ENCODE measurements around the gene MTG2. TPM values are rescaled to one million over a fixed set of nuclear protein-coding genes. Genes with fewer than 3 reads are reported as not detected.

The MTG2 gene
- total and polyA plus RNA-seq, 10 of the 15 experiments (the other 5 are each of a cell fraction or from before 2014, with no cell fraction given), result 6.2 to 52.4 (median 34.3) TPM

DNA sequence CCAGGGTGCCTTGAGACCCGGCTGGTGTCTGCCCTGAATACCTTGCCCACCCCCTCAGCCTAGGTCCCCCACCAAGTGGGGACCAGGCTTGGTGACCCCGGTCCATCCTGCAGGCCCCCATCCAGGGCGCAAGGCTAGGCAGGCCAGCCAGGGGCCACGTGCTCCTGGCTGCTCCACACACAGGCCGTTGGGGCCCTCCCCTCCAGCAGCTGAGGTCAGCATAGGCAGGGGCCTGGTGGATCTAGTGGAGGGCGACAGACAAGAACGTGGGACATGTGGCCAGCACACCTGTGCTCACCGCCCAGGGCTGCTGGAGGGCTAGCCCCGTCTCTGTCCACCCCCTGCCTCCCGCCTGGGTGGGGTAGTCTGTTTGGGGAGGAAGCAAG, 44.8 kb downstream of the MTG2 start:
- Histone ChIP-seq H3K27me3 (replicated peaks in 1 of 2; ENCODE audit: control insufficient read depth in 2 of 2, insufficient read depth in 2 of 2, low read length in 1 of 2) (no peaks in the 10 kb centered on the region; a peak in 2 of 4 replicates), H3K9me3 (replicated peaks; ENCODE audit: control insufficient read depth, insufficient read depth, low read length) (no peaks in the 10 kb centered on the region; the same call in 2 of the 3 replicates), H3K4me1 (ENCODE audit: control insufficient read depth, insufficient read depth, low read length) (no peaks in the 10 kb centered on the region), H2AFZ (ENCODE audit: control insufficient read depth, low read depth, low read length) (no peak overlapping the region), H3K9ac (ENCODE audit: control insufficient read depth, insufficient read depth, low read length) (no peak overlapping the region), H4K20me1 (ENCODE audit: control insufficient read depth, insufficient read depth) (no peaks in the 10 kb centered on the region), H3K27ac (ENCODE audit: control insufficient read depth, insufficient read depth) (no peak overlapping the region), H3K79me2 (ENCODE audit: control insufficient read depth, insufficient read depth, low read length) (no peaks in the 10 kb centered on the region), H3K4me2 (ENCODE audit: control insufficient read depth, insufficient read depth) (no peak overlapping the region), H3K4me3 (no peak overlapping the region), H3K36me3 (ENCODE audit: control insufficient read depth in 2 of 2, insufficient read depth in 2 of 2, low read length in 1 of 2) (no peaks in the 10 kb centered on the region)
- intact Hi-C loops (cut with micrococcal nuclease; ENCODE audit: unreplicated experiment), result no loop called here
- no peak for DNase-seq (ENCODE audit: low read depth, low spot score)
- ChIA-PET POLR2A (no interaction called here), SMC1A (ENCODE audit: uncharacterized antibody, unreplicated experiment) (interaction anchor here (0.7 kb wide), 1 partner anchor 12 kb away, joined by 3 read pairs; no protein-coding TSS in a partner anchor), RAD21 (ENCODE audit: unreplicated experiment) (no interaction called here), CTCF (no interaction called here)
- whole genome bisulfite sequencing (ENCODE audit: insufficient coverage, insufficient replicate concordance, low lambda C conversion rate, missing lambda C conversion rate), result 15% methylated on average over 10 of the region's 10 CpGs
- BruUV-seq (replicated peaks), result no TSS peak
- in situ Hi-C loops (cut with MboI), result no loop called here
- FAIRE-seq, result no peak
- ATAC-seq, result no peak
- TF ChIP-seq YBX1 (IDR thresholded peaks at IDR 0.05), result no peak
- no peak for TF ChIP-seq SMARCA5 (IDR thresholded peaks at IDR 0.05)
- no peak for TF ChIP-seq BRCA1 (IDR thresholded peaks at IDR 0.05; ENCODE audit: low read depth, low read length)
- TF ChIP-seq TCF7 (IDR thresholded peaks at IDR 0.05; ENCODE audit: borderline replicate concordance), result no peak
- TF ChIP-seq, protein P1, sequence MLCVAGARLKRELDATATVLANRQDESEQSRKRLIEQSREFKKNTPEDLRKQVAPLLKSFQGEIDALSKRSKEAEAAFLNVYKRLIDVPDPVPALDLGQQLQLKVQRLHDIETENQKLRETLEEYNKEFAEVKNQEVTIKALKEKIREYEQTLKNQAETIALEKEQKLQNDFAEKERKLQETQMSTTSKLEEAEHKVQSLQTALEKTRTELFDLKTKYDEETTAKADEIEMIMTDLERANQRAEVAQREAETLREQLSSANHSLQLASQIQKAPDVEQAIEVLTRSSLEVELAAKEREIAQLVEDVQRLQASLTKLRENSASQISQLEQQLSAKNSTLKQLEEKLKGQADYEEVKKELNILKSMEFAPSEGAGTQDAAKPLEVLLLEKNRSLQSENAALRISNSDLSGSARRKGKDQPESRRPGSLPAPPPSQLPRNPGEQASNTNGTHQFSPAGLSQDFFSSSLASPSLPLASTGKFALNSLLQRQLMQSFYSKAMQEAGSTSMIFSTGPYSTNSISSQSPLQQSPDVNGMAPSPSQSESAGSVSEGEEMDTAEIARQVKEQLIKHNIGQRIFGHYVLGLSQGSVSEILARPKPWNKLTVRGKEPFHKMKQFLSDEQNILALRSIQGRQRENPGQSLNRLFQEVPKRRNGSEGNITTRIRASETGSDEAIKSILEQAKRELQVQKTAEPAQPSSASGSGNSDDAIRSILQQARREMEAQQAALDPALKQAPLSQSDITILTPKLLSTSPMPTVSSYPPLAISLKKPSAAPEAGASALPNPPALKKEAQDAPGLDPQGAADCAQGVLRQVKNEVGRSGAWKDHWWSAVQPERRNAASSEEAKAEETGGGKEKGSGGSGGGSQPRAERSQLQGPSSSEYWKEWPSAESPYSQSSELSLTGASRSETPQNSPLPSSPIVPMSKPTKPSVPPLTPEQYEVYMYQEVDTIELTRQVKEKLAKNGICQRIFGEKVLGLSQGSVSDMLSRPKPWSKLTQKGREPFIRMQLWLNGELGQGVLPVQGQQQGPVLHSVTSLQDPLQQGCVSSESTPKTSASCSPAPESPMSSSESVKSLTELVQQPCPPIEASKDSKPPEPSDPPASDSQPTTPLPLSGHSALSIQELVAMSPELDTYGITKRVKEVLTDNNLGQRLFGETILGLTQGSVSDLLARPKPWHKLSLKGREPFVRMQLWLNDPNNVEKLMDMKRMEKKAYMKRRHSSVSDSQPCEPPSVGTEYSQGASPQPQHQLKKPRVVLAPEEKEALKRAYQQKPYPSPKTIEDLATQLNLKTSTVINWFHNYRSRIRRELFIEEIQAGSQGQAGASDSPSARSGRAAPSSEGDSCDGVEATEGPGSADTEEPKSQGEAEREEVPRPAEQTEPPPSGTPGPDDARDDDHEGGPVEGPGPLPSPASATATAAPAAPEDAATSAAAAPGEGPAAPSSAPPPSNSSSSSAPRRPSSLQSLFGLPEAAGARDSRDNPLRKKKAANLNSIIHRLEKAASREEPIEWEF (IDR thresholded peaks at IDR 0.05; ENCODE audit: insufficient replicate concordance, low read depth, low read length), result no peak
- TF ChIP-seq EZH2 (IDR thresholded peaks at IDR 0.05; ENCODE audit: borderline replicate concordance, control insufficient read depth, low read depth, low read length), result no peak
- no peak for TF ChIP-seq DPF2 (IDR thresholded peaks at IDR 0.05)
- no peak for TF ChIP-seq CREM (IDR thresholded peaks at IDR 0.05; ENCODE audit: low read depth)
- TF ChIP-seq NFYB (IDR thresholded peaks at IDR 0.05; ENCODE audit: insufficient read depth, low read depth, low read length), result no peak
- TF ChIP-seq HCFC1 (IDR thresholded peaks at IDR 0.05; ENCODE audit: low read length), result no peak

All from GM12878 (cell line).